IPS DF 6.9 (cell line): ENCODE measurements around the gene C11orf16.

Experiments
- DNase-seq: peaks from one replicate; pipeline ENCODE4 v3.0.0-alpha.2; 2013; ENCODE audit warnings: low read depth, low spot score
- H3K27ac ChIP-seq: one replicate; pipeline ENCODE4 v1.5.1; 2013; ENCODE audit warnings: low read length, control low read depth
- H3K27me3 ChIP-seq: 2 replicates; pipeline ENCODE4 v1.6.1; 2013; ENCODE audit warnings: mild to moderate bottlenecking, low read length; ENCODE audit not compliant: control insufficient read depth, insufficient read depth
- H3K36me3 ChIP-seq: 2 replicates; pipeline ENCODE4 v1.6.1; 2013; ENCODE audit warnings: low read length; ENCODE audit not compliant: control insufficient read depth, insufficient read depth
- H3K4me1 ChIP-seq: 2 replicates; pipeline ENCODE4 v1.6.1; 2013; ENCODE audit warnings: low read length; ENCODE audit not compliant: control insufficient read depth, insufficient read depth
- H3K4me3 ChIP-seq: 2 replicates; pipeline ENCODE4 v1.5.1; 2013; ENCODE audit warnings: mild to moderate bottlenecking, low read length
- H3K9me3 ChIP-seq: 2 replicates; pipeline ENCODE4 v1.6.1; 2013; ENCODE audit warnings: low read length, inconsistent platforms; ENCODE audit not compliant: control insufficient read depth, insufficient read depth
- WGBS: extraction: QIAGEN DNeasy Blood & Tissue Kit; methylation state at CpG from one replicate; pipeline ENCODE4 v1.1.7; 2013; ENCODE audit warnings: mixed read lengths, missing lambda C conversion rate; ENCODE audit not compliant: insufficient read length, insufficient coverage; 5-methylcytosine and 5-hydroxymethylcytosine counted together

The C11orf16 gene

GRCh38 chr11:8962841-8963240, 30.1 kb upstream of the C11orf16 start:
- no CpG with 5 or more reads among the region's 2 CpGs for WGBS
- Histone ChIP-seq H3K4me1 (no peaks in the 10 kb centered on the region), H3K27ac (no peak overlapping the region)

GRCh38 chr11:8961401-8961800, 28.7 kb upstream of the C11orf16 start:
- H3K27ac ChIP-seq = no peak overlapping the region
- no peaks in the 10 kb centered on the region for H3K4me1 ChIP-seq
- H3K36me3 ChIP-seq = no peaks in the 10 kb centered on the region; the same call in 1 of the 2 replicates
- no peaks in the 10 kb centered on the region for H3K27me3 ChIP-seq
- no peaks in the 10 kb centered on the region for H3K9me3 ChIP-seq
- WGBS = no CpG with 5 or more reads among the region's 2 CpGs
- no peak for DNase-seq
- no peak overlapping the region for H3K4me3 ChIP-seq

More at GRCh38 chr11:8962841-8963240, 30.1 kb upstream of the C11orf16 start:
- Histone ChIP-seq H3K36me3 (no peaks in the 10 kb centered on the region; the same call in 1 of the 2 replicates), H3K9me3 (no peaks in the 10 kb centered on the region), H3K27me3 (no peaks in the 10 kb centered on the region), H3K4me3 (no peak overlapping the region)
- DNase-seq = no peak

GRCh38 chr11:8959546-8960166, 26.9 kb upstream of the C11orf16 start:
- Histone ChIP-seq H3K4me3 (no peak overlapping the region), H3K27ac (no peak overlapping the region), H3K27me3 (no peaks in the 10 kb centered on the region), H3K36me3 (no peaks in the 10 kb centered on the region), H3K4me1 (no peaks in the 10 kb centered on the region), H3K9me3 (no peaks in the 10 kb centered on the region)
- DNase-seq = peak; percentile 74
- WGBS = no CpG with 5 or more reads among the region's 2 CpGs

- Histone ChIP-seq H3K9me3 (no peaks in the 10 kb centered on the region), H3K27ac (no peak overlapping the region), H3K27me3 (no peaks in the 10 kb centered on the region), H3K36me3 (no peaks in the 10 kb centered on the region), H3K4me3 (no peak overlapping the region), H3K4me1 (no peaks in the 10 kb centered on the region)
- WGBS = no CpG with 5 or more reads among the region's 4 CpGs
- no peak for DNase-seq
These were observed 24.1 kb upstream of the C11orf16 start for GRCh38 chr11:8956860-8957259.

GRCh38 chr11:8948886-8949285, 16.1 kb upstream of the C11orf16 start:
- WGBS = no CpG with 5 or more reads among the region's 3 CpGs
- Histone ChIP-seq H3K27ac (no peak overlapping the region), H3K4me1 (no peaks in the 10 kb centered on the region), H3K4me3 (no peak overlapping the region), H3K27me3 (no peaks in the 10 kb centered on the region), H3K9me3 (no peaks in the 10 kb centered on the region), H3K36me3 (no peaks in the 10 kb centered on the region)
- no peak for DNase-seq

GRCh38 chr11:8947230-8947943, 14.6 kb upstream of the C11orf16 start:
- no peak for DNase-seq
- Histone ChIP-seq H3K27me3 (no peaks in the 10 kb centered on the region), H3K27ac (no peak overlapping the region), H3K9me3 (no peaks in the 10 kb centered on the region), H3K36me3 (no peaks in the 10 kb centered on the region), H3K4me1 (no peaks in the 10 kb centered on the region), H3K4me3 (no peak overlapping the region)
- WGBS = no CpG with 5 or more reads among the region's 4 CpGs

- Histone ChIP-seq H3K9me3 (no peaks in the 10 kb centered on the region), H3K27me3 (no peaks in the 10 kb centered on the region), H3K4me1 (no peaks in the 10 kb centered on the region), H3K4me3 (no peak within 1 kb of the TSS), H3K36me3 (no peaks in the 10 kb centered on the region), H3K27ac (no peak within 1 kb of the TSS)
- WGBS = no CpG with 5 or more reads among the region's 5 CpGs
- no peak for DNase-seq
These were observed 9.8 kb upstream of the C11orf16 start, which contains the start of gene ASCL3 for GRCh38 chr11:8942518-8943066. Gene ASCL3, minus strand, starts transcription at chr11:8943016. Its CDS starts 4,855 bp downstream, at chr11:8938161.

- Histone ChIP-seq H3K4me1 (no peaks in the 10 kb centered on the region), H3K9me3 (no peaks in the 10 kb centered on the region), H3K36me3 (no peaks in the 10 kb centered on the region), H3K4me3 (no peak overlapping the region), H3K27ac (no peak overlapping the region), H3K27me3 (no peaks in the 10 kb centered on the region)
- DNase-seq = no peak
- no CpG with 5 or more reads among the region's 8 CpGs for WGBS
These were observed 8.8 kb upstream of the C11orf16 start for GRCh38 chr11:8941341-8942103.

- WGBS = no CpG with 5 or more reads among the region's 14 CpGs
- H3K4me3 ChIP-seq = no peak overlapping the region
- no peaks in the 10 kb centered on the region for H3K27me3 ChIP-seq
- H3K27ac ChIP-seq = no peak overlapping the region
- DNase-seq = no peak
- no peaks in the 10 kb centered on the region for H3K36me3 ChIP-seq
- no peaks in the 10 kb centered on the region for H3K9me3 ChIP-seq
- H3K4me1 ChIP-seq = peaks cover 2% of the 10 kb centered on the region; the same call in 1 of the 2 replicates
These were observed 4.9 kb upstream of the C11orf16 start for GRCh38 chr11:8937659-8938058.

- H3K36me3 ChIP-seq = no peaks in the 10 kb centered on the region
- no peaks in the 10 kb centered on the region for H3K9me3 ChIP-seq
- H3K27ac ChIP-seq = no peak overlapping the region
- no peak overlapping the region for H3K4me3 ChIP-seq
- H3K27me3 ChIP-seq = no peaks in the 10 kb centered on the region
- no CpG with 5 or more reads among the region's 10 CpGs for WGBS
- DNase-seq = no peak
- H3K4me1 ChIP-seq = peaks cover 2% of the 10 kb centered on the region; the same call in 1 of the 2 replicates
These were observed 4.4 kb upstream of the C11orf16 start for GRCh38 chr11:8937159-8937558.
